Loucy (cell line): ENCODE measurements around the gene MROH8.

Experiments
- H2AFZ ChIP-seq: fragments of 200-600 bp; sonication (generic); 2 replicates; pipeline ENCODE4 v1.6.0; 2016; ENCODE audit warnings: antibody characterized with exemption, mild to moderate bottlenecking, low read length, moderate library complexity
- H3F3A ChIP-seq: fragments of 200-600 bp; 2 replicates; pipeline ENCODE4 v1.6.0; 2016; ENCODE audit warnings: antibody characterized with exemption, low read depth, mild to moderate bottlenecking
- H3K27me3 ChIP-seq: fragments of 200-600 bp; sonication (generic); 2 replicates; pipeline ENCODE4 v1.6.1; 2014; ENCODE audit warnings: low read length, mild to moderate bottlenecking; ENCODE audit not compliant: insufficient read depth, poor library complexity, severe bottlenecking
- H3K36me3 ChIP-seq: fragments of 200-600 bp; sonication (generic); 2 replicates; pipeline ENCODE4 v1.6.1; 2016; ENCODE audit warnings: low read length; ENCODE audit not compliant: insufficient read depth
- H3K4me1 ChIP-seq: fragments of 200-600 bp; sonication (generic); 2 replicates; pipeline ENCODE4 v1.5.1; 2014; ENCODE audit warnings: low read length, mild to moderate bottlenecking; ENCODE audit not compliant: insufficient read depth, poor library complexity, severe bottlenecking
- H3K4me2 ChIP-seq: fragments of 200-600 bp; sonication (generic); 2 replicates; pipeline ENCODE4 v1.6.0; 2014; ENCODE audit warnings: antibody characterized with exemption, low read length, low read depth, mild to moderate bottlenecking; ENCODE audit not compliant: poor library complexity, severe bottlenecking
- H3K4me3 ChIP-seq: fragments of 200-600 bp; sonication (generic); 2 replicates; pipeline ENCODE4 v1.5.1; 2014; ENCODE audit warnings: low read length, mild to moderate bottlenecking, mixed read lengths; ENCODE audit not compliant: poor library complexity, severe bottlenecking
- H3K79me2 ChIP-seq: fragments of 200-600 bp; sonication (generic); 2 replicates; pipeline ENCODE4 v1.6.1; 2014; ENCODE audit warnings: low read length; ENCODE audit not compliant: insufficient read depth
- H3K9ac ChIP-seq: fragments of 200-600 bp; sonication (generic); 2 replicates; pipeline ENCODE4 v1.6.0; 2014; ENCODE audit warnings: mild to moderate bottlenecking, low read depth, low read length, moderate library complexity; ENCODE audit not compliant: poor library complexity, severe bottlenecking
- H3K9me2 ChIP-seq: fragments of 200-600 bp; sonication (generic); replicated peaks from 2 replicates; pipeline ENCODE4 v1.6.1; 2016; ENCODE audit warnings: low read depth, low read length, mixed read lengths
- H3K9me3 ChIP-seq: fragments of 200-600 bp; sonication (generic); 2 replicates; pipeline ENCODE4 v1.6.1; 2014; ENCODE audit warnings: mild to moderate bottlenecking, antibody characterized with exemption, low read length, low read depth; ENCODE audit not compliant: insufficient read depth
- H4K20me1 ChIP-seq: fragments of 200-600 bp; sonication (generic); 2 replicates; pipeline ENCODE4 v1.6.0; 2014; ENCODE audit warnings: antibody characterized with exemption, low read length, mild to moderate bottlenecking; ENCODE audit not compliant: insufficient read depth, poor library complexity, severe bottlenecking
- CTCF ChIP-seq: fragments of 200-600 bp; sonication (generic); conservative IDR thresholded peaks from 2 replicates; pipeline ENCODE4 v1.5.1; 2014; ENCODE audit warnings: mild to moderate bottlenecking, antibody characterized with exemption, low read length
- EZH2phosphoT487 ChIP-seq: fragments of 200-600 bp; IDR thresholded peaks from 2 replicates; pipeline ENCODE4 v1.6.1; 2018; ENCODE audit warnings: antibody characterized with exemption, mild to moderate bottlenecking, moderate library complexity, borderline replicate concordance

The MROH8 gene

GRCh38 chr20:37194621-37195417 is 15.5 kb upstream of the MROH8 start:
- H3K9me2 ChIP-seq = no peaks in the 10 kb centered on the region
- peak overlapping the region; percentile 75 for H3K4me2 ChIP-seq
- peaks cover 87% of the 10 kb centered on the region for H3K79me2 ChIP-seq
- H3K9me3 ChIP-seq = no peaks in the 10 kb centered on the region
- peak overlapping the region; percentile 37 for H3K9ac ChIP-seq
- TF ChIP-seq CTCF = no peak
- TF ChIP-seq EZH2phosphoT487 = no peak
- no peaks in the 10 kb centered on the region for H3K27me3 ChIP-seq
- peak overlapping the region; percentile 50 for H3K4me3 ChIP-seq
- peaks cover 6% of the 10 kb centered on the region; the same call in 1 of the 2 replicates for H3F3A ChIP-seq
- H2AFZ ChIP-seq = no peak overlapping the region
- peaks cover 67% of the 10 kb centered on the region for H4K20me1 ChIP-seq
- H3K4me1 ChIP-seq = peaks cover 40% of the 10 kb centered on the region
- peaks cover 57% of the 10 kb centered on the region; the same call in 1 of the 2 replicates for H3K36me3 ChIP-seq

- Histone ChIP-seq H3K36me3 (peaks cover 56% of the 10 kb centered on the region; the same call in 1 of the 2 replicates), H3K79me2 (peaks cover 90% of the 10 kb centered on the region), H3K4me3 (peak overlapping the region; percentile 19), H4K20me1 (peaks cover 76% of the 10 kb centered on the region), H3K27me3 (no peaks in the 10 kb centered on the region), H3K4me1 (peaks cover 45% of the 10 kb centered on the region), H3K9ac (peak overlapping the region; percentile 37), H2AFZ (no peak overlapping the region), H3K9me2 (no peaks in the 10 kb centered on the region), H3K4me2 (peak overlapping the region; percentile 75), H3K9me3 (no peaks in the 10 kb centered on the region), H3F3A (peaks cover 6% of the 10 kb centered on the region; the same call in 1 of the 2 replicates)
- TF ChIP-seq EZH2phosphoT487 = no peak
- TF ChIP-seq CTCF = no peak
Measured at GRCh38 chr20:37193821-37194220, 14.5 kb upstream of the MROH8 start.

GRCh38 chr20:37193226-37193625 is 13.9 kb upstream of the MROH8 start:
- Histone ChIP-seq H3K4me1 (peaks cover 45% of the 10 kb centered on the region), H4K20me1 (peaks cover 75% of the 10 kb centered on the region), H3K79me2 (peaks cover 91% of the 10 kb centered on the region), H3K9me3 (no peaks in the 10 kb centered on the region), H2AFZ (no peak overlapping the region), H3K27me3 (no peaks in the 10 kb centered on the region), H3F3A (peaks cover 6% of the 10 kb centered on the region; the same call in 1 of the 2 replicates), H3K9ac (peak overlapping the region; percentile 37), H3K4me3 (no peak overlapping the region), H3K4me2 (peak overlapping the region; percentile 75), H3K9me2 (no peaks in the 10 kb centered on the region), H3K36me3 (peaks cover 56% of the 10 kb centered on the region; the same call in 1 of the 2 replicates)
- TF ChIP-seq EZH2phosphoT487 (no peak), CTCF (no peak)
